DMS53 (cell line): Measurements from ENCODE around the gene PRLH.
"Not testable (repeated sequence)": the region's sequence is repeated elsewhere in the genome, so short reads cannot be mapped to it uniquely, and the experiment has no call there.

Experiments
- DNase-seq: peaks from one replicate; lab custom pipeline; 2025; lab: John Stamatoyannopoulos, UW

PRLH gene

DNA sequence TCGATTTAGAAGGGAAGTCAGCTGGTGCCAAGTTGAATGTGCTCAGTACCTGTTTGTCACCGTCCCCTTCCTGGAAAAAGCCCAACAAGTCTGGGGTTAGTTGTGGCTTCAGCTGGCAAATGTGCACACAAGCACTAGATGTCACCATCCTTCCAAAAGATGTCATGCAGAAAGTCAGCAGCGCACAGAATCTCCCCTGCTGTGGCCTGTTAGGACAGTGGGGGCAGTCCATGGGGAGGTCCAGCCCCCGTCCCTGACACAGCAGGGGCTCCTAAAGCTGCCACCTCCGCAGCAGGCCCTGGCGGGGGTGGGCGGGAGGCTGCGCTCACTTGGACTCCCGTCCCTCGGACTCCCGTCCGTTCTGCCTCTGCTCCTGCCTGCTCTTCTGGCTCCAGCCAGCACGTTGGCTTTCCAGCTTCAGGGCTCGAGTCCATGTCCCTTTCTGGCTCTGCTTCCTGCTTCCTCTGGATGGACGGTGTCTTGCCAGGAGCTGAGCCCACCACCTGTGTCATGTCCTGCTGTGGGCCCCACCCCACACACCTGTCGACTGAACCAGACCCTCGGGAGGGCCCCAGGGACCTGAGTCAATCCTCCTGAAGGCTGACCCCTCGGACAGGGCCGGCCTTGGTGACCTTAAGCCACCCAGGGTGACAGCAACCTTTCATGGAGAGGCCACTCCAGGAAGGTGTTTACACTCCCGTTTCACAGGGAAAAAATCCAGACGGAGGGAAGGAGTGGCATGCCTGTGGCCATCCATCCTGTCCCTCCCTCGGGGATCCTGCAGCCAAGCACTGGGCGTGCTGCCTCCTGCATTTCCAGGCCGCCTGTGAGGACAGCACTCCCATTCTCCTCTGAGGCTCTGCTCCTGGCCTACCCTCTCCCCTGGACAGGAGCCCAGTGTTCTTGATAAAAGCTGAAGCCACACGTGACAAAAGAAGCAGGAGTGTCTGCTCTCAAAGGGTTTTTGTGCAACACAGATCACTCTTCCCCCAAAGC is 15.7 kb downstream of the PRLH start:
- DNase-seq, result peak; percentile 52

DNA sequence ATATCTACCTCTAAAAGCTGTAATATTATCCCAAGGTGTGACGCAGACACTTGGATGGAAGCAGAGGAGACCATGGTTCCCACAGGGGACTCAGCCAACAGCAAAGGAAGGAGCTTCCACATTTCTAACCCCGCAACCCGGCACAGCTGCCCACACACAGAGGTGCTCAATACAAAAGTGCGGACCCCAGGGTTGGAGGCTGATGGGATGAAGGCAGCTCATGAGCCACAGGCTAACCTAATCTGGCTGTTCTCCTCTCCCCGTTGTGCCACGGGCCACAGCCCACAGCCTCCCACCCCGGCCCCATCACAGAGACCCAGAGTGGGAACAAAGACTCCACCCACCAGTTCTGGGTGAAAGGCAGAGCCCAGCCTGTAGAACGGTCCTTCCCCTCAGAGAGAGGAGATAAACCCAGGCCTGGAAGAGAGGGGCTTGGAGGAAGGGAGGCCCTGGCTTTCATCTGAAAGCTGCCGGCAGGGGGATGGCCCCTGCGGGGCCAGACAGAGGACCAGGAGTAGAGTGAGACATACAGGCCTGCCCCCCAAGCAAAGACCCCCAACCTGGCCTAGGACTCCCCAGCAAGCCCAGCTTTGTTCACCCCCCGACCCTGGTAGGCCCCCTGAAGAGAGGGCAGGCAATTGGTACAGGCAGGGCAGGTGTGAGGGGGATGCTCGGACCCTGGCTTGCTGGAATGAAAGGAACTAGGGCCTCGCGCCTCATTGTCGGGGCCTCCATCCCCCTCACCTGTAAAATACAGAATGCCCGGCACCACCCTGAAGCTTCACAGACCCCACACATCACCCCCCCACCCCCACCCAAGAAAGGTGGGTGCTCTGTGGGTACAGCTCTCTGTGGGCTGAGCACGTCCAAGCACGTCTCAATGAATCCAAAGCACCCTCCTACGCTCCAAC is 17.3 kb downstream of the PRLH start:
- DNase-seq, result no peak

DNA sequence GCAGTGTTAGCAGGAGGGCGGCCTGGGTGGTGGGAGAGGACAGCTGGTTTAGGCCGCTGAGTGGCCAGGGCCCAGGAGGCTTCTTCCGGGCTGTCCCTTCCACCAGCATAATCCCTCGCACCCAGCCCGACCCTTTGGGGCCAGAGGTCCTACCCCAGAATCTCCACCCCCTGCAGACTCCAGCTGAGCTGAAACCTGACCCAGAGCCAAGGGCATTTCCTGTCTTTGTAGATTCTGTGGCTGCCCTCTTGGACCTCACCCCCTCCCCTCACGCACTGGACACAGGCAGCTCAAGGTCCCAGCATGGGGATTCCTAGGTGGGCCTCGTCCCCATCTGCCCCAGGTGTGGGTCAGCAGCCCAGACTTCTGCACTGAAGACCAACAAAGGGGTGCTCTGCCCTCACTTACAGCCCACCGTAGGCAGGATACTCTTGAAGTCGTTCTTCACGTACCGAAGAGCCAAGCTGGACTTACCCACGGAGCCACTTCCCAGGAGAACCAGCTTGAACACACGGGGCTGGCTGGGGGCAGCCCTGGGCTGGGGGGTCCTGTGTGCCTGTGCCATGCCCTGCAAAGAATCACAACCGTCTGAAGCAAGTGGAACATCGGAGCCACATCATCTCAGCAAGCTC is 19.3 kb downstream of the PRLH start:
- no peak for DNase-seq

DNA sequence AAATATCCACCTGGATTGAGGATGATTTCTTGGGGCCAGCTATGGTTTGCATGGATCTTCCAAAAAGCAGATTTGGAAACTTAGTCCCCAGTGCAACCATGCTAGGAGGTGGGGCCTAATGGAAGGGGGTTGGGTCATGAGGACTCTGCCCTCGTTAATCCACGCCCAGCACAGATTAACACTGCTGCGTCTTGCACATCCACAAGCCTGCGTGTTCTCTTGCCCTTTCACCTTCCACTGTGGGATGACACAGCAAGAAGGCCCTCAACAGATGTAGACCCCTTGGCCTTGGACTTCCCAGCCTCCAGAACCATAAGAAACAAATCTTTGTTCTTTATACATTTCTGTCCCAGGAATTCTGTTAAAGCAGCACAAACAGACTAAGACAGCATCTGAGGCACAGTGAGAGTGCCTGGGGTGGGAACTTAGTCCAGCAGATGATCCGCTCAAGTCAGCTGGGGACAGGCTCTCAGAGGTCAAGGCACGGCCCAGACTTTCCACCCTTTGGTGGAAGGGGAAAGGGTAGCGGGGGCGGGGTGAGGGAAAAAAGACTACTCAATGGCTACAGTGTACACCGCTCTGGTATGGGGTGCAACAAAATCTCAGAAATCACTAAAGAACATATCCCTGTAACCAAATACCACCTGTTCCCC is 21.8 kb downstream of the PRLH start:
- no peak for DNase-seq

DNA sequence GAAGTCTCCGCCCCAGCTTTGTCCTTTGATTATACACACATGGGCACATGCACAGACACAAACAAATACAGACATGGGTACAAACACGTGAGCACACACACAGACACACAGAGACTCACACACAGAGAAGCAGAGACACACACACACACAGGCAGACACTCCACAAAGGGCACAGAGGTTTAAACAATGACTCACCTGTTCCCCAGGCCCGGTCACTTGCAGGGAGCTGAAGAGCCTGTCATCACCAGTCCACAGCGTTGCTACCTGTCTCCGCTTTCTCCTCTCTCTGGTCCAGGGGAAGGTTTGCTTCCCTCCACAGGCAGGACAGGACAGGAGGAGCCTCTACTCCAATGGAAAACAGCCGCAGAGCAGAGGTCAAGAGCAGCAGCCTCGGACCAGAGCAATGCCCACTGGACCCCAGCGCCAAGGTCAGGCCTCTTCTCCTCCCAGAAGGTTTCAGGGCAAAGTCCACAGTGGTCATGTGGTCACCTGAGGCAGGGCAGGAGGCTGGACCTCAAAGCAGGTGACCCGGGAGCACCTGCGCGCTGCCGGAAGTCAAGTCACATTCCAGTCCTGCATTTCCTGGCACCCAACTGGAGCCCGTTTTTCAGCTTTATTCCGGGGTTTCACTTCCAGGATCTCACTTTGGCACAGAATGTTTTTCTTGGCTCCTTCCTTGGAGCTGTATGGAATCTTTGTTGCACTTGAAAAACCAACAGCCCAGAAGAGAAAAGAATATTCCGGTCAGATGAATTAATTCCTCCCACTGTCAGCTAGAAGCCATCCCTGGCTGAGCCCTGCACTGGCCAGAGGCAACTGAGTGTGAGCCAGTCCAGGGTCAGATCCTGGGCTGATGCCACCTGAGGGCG is 24.1 kb downstream of the PRLH start, which contains the start of gene RAB17:
RAB17 (minus strand) TSS at position 463 of the 869 bp plus-strand sequence. CDS start 4,580 bp downstream, outside the sequence.
- DNase-seq, result peak; percentile 99

DNA sequence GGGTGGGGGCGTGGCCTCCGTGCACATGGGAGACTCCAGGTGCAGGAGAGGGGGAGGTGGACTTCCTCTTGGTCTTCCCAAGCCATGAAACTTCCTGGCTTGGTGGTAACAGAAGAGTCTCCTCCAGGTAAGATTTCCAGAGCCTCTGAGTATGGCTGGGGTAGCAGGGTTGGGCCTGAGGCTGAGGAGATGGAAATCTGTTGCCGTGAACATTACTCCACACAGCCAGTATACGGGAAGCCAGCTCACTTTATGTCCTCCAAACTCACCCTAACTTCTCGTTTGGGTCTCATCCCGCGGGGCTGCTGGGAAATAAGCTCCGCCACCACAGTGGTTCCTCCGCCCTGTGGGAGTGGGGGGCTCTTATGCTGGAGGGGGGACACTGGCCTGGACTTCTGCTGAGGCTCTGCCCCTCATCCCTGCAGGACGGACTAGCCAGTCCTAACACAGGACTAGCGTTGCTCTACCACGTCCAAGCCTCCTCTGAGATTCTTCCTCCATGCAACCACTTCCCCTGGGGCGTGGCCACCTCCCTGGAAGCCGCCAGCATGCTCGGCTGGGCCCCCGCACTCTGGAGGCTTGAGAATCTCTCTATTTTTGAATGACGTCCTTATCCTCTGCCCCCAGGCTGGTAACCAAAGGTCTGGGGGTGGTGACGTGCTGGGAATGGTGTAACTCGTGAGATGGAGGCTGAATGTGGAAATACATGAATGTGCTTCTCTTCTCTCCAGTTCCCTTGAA is 24.9 kb downstream of the PRLH start:
- peak; percentile 98 for DNase-seq

DNA sequence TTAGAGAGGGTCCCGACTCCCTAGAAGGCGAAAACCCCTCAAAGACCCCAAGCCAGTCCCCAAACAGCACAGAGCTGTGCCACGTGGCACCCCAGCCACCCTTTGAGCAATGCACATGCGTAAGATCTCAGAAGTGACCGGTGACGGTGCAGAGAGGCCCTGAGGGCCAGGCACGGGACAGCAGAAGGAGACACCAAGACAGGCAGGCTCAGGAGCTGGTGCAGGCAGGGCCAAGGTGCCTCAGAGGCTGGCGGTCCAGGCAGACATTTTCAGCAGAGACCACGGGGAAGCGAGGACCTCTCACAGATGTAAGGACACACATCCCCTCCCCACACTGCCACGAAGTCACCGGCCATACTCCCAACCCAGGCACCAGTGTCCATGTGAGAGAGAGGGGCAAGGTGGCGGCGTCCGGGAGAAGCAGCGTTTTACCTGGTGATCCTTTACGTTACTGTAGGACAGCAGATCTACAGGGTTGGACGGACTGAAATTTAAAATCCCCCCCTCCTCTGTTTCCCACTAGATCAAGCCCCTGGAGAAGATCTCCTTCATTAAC is 26.1 kb downstream of the PRLH start:
- DNase-seq, result no peak

DNA sequence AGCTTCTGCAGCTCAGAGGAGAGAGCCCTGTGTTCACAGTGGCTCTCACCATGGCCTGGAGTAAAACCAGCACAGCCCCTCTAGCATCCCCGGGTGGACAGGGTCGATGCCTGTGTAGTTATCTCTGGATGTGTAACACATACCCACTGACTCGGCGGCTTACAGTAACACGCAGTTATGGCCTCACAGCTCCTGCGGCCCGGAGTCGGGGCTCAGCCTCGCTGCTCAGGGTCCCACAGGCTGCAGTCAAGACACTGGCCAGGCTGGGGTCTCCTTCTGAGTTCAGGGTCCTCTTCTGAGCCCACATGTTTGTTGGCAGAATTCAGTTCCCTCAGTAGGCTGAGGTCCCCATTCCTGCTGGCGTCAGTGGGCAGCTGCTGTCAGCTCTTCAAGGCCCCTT is 26.7 kb downstream of the PRLH start:
- DNase-seq, result no peak

DNA sequence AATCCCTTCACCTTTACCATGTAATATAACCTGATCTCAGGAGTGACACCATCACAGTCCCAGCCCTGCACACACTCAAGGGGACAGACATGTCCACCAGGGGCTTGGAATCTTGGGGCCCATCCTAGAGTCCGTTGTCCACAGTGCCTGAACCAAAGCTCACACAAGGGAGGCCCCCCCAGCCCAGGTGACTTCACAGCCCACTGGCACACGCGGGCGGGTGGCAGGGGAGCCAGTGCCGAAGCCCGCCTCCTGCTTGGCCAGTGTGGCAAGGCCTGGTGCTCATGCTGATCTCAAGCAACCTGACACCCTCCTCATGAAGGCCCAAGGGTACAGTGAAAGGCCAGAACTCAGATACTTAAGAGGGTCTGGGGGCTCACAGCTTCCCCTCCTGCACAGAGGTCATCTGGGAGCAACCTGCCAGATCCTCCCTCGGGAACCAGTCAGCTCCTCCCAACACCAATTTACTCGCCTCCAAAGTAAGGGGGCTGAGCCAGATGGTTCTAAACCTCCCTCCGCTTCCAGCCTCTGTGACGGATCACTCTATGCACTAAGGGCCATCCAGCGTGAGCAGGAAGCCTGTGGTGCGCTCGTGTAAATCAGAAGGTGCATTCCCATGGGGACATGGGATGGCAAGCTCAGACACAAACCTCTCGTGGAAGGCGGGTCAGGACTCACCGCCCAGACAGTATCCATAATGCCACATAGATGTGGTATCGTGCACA is 27.4 kb downstream of the PRLH start:
- no peak for DNase-seq

DNA sequence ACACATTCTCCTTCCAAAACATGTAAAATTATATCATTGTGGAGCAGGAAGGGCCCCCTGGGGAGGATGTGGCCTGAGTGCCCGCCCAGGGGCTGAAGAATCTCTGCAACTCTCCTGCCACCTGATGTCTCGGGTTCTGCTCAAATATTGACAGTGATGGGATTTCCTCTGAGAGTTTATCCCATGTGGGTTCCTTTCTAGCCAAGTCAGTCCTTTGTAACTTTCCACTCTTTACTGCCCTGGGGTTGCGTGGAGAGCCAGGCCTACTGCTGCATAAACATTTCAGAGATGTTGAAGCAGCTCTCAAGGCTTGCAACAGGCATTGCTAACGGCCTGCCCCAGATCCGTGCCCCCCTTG is 28.1 kb downstream of the PRLH start:
- DNase-seq, result no peak

DNA sequence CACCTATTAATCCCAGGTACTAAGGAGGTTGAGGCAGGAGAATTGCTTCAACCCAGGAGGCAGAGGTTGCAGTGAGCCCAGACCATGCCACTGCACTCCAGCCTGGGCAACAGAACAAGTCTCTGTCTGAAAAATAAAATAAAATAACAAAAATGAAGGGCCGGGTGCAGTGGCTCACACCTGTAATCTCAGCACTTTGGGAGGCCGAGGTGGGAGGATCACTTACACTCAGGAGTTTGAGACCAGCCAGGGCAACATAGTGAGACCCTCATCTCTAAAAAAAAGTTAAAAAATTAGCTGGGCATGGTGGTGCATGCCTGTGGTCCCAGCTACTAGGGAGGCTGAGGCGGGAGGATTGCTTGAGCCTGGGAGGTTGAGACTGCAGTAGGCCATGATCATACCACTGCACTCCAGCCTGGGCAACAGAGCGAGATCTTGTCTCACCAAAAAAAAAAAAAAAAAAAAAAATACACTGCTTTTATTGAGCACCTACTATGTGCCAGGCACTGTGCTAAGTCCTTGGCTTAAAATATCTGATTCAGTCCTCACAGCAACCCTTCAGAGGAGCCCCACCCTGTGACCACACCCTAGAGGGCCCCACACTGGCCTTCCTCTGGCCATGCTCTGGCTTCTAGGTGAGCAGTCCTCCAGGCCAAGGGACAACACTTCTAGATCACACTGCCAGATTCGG is 29.6 kb downstream of the PRLH start:
- DNase-seq, result not testable (repeated sequence)

DNA sequence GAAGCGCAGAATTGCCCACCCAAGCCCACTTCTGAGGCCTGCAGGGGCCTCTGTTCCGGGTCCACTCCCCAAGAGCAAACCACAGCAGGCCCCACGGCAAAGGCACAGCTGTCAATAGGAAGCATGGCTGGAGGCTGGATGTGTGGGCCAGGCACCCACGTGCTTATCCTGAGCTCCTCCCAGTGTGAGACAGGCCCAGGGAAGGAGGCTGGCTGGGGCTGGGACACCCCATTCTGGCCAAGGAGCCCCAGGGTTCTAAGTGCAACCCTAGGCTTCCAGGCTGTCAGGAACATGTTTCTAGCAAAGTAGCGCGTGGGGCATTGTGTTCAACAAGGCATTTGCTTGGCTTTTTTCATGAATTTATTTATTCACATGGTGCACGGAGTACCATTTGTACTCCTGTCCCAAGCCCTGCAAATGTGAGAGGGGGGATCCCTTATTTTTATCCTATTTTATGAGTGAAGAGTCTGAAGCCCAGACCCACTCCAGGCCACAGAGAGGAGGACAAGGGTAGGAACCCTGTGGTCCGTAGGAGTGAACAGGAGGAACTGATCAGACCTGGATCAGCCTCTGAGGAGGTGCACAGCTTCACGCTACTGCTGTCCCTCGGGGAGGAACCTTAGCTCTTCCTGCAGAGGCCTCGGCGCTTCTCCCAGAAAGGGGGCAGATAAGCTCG is 30.3 kb downstream of the PRLH start:
- no peak for DNase-seq

DNA sequence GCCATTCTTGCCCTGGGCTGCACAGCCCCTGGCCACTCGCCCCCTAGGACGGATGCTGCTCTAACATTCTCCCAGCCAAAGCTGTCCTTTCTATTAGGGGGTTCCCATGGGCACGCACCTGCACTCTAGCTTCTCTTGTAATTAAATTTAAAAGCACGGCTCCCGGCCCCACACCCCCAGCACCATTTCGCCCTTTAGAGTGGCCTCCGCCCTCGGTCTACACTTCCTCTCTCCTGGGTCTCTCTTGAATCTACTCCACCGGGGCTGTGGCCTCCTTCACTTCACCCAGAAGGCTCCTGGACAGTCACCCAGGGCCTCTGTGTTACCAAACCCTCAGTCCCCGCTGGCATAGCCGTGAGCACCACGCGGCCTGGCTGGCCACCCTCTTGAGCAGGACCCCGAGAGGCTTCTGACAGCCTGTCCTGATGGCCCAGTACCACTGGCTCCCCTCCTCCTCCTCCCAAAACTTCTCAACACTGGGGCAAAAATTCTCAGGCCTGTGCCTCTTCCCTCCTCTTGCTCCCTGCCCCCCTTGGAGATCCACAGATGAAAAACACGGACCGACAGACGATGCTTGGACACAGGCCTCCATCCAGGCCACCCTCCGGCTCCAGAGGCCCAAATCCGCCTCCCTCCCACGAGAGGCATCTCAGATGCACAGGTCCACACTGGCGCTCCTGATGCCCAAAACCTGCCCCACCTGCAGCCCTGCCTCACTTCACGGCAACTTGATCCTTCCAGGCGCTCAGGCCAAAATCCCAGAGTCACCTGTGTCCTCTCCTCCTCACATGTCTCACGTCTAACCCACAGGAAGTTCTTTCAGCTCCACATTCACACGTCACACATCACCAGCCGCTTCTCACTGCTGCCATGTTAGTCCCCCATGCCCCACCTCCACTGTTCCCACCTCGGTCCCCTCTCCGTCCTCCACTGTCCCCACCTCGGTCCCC is 31.1 kb downstream of the PRLH start:
- peak; percentile 40 for DNase-seq

DNA sequence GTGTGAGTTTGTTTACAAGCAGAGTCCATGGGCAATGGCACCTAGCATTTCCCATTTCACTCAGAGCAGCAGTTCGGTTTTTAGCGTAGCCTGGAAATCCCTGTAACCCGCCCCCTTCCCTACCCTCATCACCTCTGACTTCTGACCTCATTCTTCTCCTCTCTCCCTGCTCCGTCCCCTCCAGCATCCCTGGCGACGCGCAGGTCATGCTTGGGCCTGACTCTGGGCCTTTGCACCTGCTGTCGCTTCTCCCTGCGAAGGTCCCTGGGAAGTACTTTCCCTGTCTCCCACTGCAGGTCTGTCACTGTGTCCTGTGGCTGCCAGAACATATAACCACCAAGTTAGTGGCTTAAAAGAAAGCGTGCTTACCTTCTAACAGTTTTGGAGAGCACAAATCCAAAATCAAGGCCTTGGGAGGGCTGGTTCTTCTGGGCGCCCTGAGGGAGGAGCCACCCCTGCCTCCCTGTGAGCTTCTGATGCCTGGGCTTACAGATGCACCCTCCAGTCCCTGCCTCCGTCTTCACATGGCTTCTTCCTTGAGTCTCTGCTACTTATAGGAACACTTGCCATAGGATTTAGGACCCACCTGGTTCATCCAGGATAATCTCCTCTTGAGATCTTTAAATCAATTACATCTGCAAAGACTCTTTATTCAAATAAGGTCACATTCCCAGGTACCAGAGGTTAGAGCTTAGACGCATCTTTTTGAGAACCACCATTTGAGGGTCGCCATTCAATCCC is 32.3 kb downstream of the PRLH start:
- DNase-seq, result no peak

DNA sequence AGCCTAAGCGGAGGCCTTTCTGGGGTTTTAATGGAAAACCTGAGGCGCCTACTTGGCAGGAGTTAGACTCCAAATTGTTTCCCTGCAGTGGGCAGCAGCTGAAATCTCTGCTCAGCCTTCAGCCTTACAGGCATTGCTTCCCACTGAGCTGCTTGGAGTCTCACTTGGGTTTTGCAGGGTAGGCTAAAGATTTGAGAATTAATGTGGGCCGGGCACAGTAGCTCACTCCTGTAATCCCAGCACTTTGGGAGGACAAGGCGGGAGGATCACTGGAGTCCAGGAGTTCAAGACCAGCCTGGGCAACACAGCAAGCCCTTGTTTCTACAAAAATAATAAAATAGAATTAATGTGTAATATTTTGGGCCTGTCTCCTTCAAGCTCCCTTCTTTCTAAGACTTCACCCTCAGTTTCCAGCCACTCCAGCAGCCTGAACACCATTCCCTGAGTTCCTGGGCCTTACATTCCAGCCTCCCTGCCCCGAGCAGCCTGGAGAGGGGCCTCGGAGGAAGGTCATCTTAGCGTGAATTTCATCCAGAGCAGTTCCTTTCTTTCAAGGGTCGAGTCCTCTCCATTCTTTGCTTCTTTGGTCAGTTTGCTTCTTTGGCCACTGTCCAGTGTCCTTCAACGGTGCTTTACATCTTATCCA is 33.2 kb downstream of the PRLH start:
- no peak for DNase-seq
